ENCODE results near the gene VAV1.

DNA sequence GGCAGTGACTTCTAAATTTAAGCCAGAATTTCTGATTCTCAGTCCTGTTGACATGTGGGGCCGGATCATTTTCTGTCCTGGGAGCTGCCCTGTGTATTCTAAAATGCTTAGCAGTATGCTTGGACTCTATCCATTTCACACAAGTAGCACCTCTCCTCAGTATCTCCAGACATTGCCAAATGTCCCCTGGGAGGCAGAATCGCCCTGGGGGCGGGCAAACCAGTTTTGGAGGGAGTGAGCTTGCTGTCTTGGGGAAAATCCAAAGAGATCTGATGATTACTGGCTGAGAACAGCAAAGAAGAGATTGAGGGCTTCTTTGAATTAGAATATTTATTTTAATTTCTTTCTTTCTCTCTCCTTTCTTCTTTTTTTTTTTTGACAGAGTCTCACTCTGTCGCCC, 16.4 kb downstream of the VAV1 start:
- TF ChIP-seq FOXP2 (optimal IDR thresholded peaks at IDR 0.05; ENCODE audit: borderline replicate concordance, extremely low read depth, extremely low read length, insufficient read depth), result no peak
- TF ChIP-seq POLR2AphosphoS5 (IDR thresholded peaks at IDR 0.05; ENCODE audit: low read depth, low read length), result no peak
